CD4-positive, alpha-beta T cell treated with Interleukin-1 beta for 1 hour (primary cell): Measurements from ENCODE around the gene LIG4.

ENCODE experiments used
- DNase-seq, 2 donors: peaks; one replicate each; pipeline ENCODE4 v3.0.0-alpha.2; 2020 to 2022

Gene LIG4

GRCh38 chr13:108193806-108194205, 21.5 kb downstream of the LIG4 start:
- no peak for DNase-seq

- no peak for DNase-seq
Observed at GRCh38 chr13:108190897-108191296, 24.4 kb downstream of the LIG4 start.

GRCh38 chr13:108188260-108188659, 27.1 kb downstream of the LIG4 start:
- DNase-seq: no peak

DNA sequence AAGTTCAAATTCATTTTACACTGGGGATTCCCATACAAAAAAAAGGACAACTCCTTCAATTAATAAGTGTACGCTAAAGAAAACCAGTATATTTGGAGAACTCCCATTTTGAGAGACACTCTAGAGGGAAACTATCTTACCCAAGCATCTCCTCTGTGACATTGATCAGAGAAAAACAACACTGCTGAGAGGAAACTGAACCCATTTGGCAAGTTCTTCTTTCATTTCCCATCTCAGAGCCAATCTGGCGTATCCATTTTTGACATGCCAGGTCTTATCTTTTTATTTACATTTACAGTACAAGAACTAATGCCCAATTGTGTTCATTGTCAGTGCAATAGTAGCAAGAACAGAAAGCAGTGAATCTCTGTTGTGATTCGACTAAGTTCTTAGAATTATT, 30.1 kb downstream of the LIG4 start:
- no peak for DNase-seq

GRCh38 chr13:108182652-108183051, 32.7 kb downstream of the LIG4 start:
- no peak for DNase-seq

- DNase-seq: no peak
Observed at GRCh38 chr13:108178078-108178477, 37.3 kb downstream of the LIG4 start.

DNA sequence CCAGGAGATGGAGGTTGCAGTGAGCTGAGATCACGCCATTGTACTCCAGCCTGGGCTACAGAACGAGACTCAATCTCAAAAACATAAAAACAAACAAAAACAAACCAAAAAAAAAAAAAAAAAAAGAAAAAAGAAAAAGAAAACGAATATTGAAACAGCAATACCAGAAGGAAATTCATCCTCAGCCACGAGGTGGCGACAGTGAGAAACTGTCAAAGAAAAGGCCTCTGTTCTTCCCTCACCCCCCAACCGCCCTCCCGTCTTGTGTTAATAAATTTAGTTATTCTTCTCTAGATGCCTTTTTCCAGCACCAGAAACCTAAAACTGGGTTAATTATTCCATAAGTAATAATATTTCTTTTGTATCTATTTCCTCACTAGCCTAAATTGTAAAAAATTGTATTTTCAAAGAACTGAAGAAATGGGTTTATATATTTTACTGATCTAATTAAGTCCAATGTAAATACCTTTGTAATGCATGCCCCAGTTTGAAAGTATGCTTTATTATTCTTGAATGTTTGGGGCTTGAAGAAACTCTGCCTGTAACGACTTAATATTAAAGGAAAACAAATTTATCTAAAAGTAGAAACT, 38.6 kb downstream of the LIG4 start:
- peak; percentile 43 to 48 for DNase-seq

- DNase-seq: no peak
Observed at GRCh38 chr13:108168929-108169328, 46.4 kb downstream of the LIG4 start.

DNA sequence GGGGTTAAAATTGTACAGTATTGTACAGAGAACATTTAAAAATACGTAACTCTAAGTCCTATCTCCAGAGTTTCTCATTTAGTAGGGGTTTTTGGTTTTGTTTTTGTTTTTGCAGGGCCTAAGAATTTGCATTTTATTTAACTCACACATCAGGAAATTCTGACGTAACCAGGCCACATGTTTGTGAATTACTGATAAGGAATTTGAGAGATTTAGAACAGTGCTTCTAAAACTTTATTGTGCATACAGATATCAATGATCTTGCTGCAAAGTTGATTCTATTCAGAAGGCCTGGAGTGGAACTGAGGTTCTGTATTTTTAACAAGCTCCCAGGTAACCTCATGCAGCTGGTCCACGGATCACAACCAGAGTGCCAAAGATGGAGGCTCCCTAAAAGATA, 49.3 kb downstream of the LIG4 start:
- DNase-seq: no peak

GRCh38 chr13:108158746-108159145, 56.6 kb downstream of the LIG4 start:
- no peak for DNase-seq
